ENCODE results near the gene KCNAB1. TPM values are rescaled to one million over a fixed set of nuclear protein-coding genes. Genes with fewer than 3 reads are reported as not detected.

KCNAB1 gene
- total and polyA plus RNA-seq, 2 donors (not counting 3 experiments of a cell fraction or from before 2014, with no cell fraction given), result 0.21 TPM; not detected in 1

- dilution Hi-C loops (cut with MboI; ENCODE audit: extremely low pct_ligation_motif_present, low sequenced_read_pairs) (no loop called here), intact Hi-C loops (cut with micrococcal nuclease) (no loop called here)
- H3K4me1 ChIP-seq (ENCODE audit: control insufficient read depth, extremely low read depth, insufficient read depth, low read length), result no peaks in the 10 kb centered on the region
- no peak overlapping the region for H3K4me3 ChIP-seq (replicated peaks in 1 of 3; ENCODE audit: insufficient read depth in 1 of 3, low read depth in 1 of 3, low read length in 3 of 3)
- no peak overlapping the region for H3K9ac ChIP-seq (replicated peaks; ENCODE audit: extremely low read depth, insufficient read depth, low read length)
- DNase-seq (ENCODE audit: low read depth, low spot score), result no peak
- no peaks in the 10 kb centered on the region for H3K9me3 ChIP-seq (replicated peaks; ENCODE audit: control insufficient read depth, insufficient read depth, low read length)
- no peak overlapping the region for H2AFZ ChIP-seq (ENCODE audit: low read depth, low read length)
- ChIA-PET CTCF (no interaction called here), POLR2A (no interaction called here)
- peaks cover 0 to 4% of the 10 kb centered on the region in 2 experiments for H3K27me3 ChIP-seq (ENCODE audit: control insufficient read depth in 2 of 2, insufficient read depth in 2 of 2, low read length in 2 of 2)
- no peak overlapping the region for H3K27ac ChIP-seq (ENCODE audit: insufficient read depth, low read depth, low read length)
- H4K20me1 ChIP-seq (replicated peaks; ENCODE audit: control insufficient read depth, extremely low read depth, insufficient read depth, low read length), result no peaks in the 10 kb centered on the region
- H3K9me1 ChIP-seq (replicated peaks; ENCODE audit: control insufficient read depth, extremely low read depth, insufficient read depth, low read length), result no peaks in the 10 kb centered on the region
- no peak overlapping the region for H3K4me2 ChIP-seq (ENCODE audit: insufficient read depth, low read length)
- TF ChIP-seq POLR2A (IDR thresholded peaks at IDR 0.05; ENCODE audit: low read depth, low read length) (no peak), GATA2 (IDR thresholded peaks at IDR 0.05; ENCODE audit: insufficient read depth, insufficient read length, low read depth, low read length) (no peak), FOS (IDR thresholded peaks at IDR 0.05; ENCODE audit: borderline replicate concordance, insufficient read depth, low read length) (no peak), EZH2 (IDR thresholded peaks at IDR 0.05; ENCODE audit: borderline replicate concordance, low read depth, low read length, severe bottlenecking) (no peak), JUN (IDR thresholded peaks at IDR 0.05; ENCODE audit: borderline replicate concordance, insufficient read depth, insufficient read length, low read depth) (no peak), POLR2AphosphoS5 (IDR thresholded peaks at IDR 0.05; ENCODE audit: insufficient read depth, low read depth, low read length) (no peak), MYC (IDR thresholded peaks at IDR 0.05; ENCODE audit: low read depth, low read length) (no peak), MAX (IDR thresholded peaks at IDR 0.05; ENCODE audit: insufficient read depth, insufficient read length) (no peak)
- TF ChIP-seq, protein P1, sequence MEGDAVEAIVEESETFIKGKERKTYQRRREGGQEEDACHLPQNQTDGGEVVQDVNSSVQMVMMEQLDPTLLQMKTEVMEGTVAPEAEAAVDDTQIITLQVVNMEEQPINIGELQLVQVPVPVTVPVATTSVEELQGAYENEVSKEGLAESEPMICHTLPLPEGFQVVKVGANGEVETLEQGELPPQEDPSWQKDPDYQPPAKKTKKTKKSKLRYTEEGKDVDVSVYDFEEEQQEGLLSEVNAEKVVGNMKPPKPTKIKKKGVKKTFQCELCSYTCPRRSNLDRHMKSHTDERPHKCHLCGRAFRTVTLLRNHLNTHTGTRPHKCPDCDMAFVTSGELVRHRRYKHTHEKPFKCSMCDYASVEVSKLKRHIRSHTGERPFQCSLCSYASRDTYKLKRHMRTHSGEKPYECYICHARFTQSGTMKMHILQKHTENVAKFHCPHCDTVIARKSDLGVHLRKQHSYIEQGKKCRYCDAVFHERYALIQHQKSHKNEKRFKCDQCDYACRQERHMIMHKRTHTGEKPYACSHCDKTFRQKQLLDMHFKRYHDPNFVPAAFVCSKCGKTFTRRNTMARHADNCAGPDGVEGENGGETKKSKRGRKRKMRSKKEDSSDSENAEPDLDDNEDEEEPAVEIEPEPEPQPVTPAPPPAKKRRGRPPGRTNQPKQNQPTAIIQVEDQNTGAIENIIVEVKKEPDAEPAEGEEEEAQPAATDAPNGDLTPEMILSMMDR (IDR thresholded peaks at IDR 0.05; ENCODE audit: extremely low read depth in 1 of 2, insufficient read depth in 1 of 2, low read depth in 1 of 2, low read length in 2 of 2), result no peak
- H3K79me2 ChIP-seq (ENCODE audit: control insufficient read depth, insufficient read depth, low read length), result no peaks in the 10 kb centered on the region
- FAIRE-seq, result no peak
- BruUV-seq (replicated peaks), result no TSS peak
- H3K36me3 ChIP-seq (ENCODE audit: control insufficient read depth in 2 of 2, extremely low read depth in 1 of 2, insufficient read depth in 2 of 2, low read length in 2 of 2), result no peaks in the 10 kb centered on the region
Observed at GRCh38 chr3:156581033-156581432, 460.7 kb downstream of the KCNAB1 start.

Measured in endothelial cell of umbilical vein (primary cell).